ENCODE measurements around the gene BCL3.

The BCL3 gene

DNA sequence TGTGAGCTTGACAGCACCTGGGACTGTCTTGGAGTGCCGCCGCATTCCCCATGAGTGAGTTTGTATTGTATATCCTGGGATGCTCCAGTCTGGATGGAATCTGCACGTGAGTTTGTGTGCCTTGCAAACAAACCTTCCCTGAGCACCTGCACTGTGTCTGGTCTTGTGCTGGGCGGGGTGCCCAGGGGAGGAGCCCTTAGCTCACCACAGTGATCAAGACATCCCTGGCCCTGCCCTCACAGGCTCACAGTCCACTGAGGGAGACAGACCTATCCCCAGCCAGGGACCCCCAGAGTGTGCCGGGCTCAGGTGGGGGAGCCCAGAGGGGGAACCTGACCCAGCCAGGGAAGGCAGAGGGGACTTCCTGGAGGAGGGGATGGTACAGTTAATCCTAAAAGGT, 58.7 kb downstream of the BCL3 start:
- ATAC-seq (replicated peaks), result no peak
- no peak for DNase-seq
- Mint-ChIP-seq H3K9me3 (no peaks in the 10 kb centered on the region), H3K27ac (no peak overlapping the region), H3K27me3 (peaks cover 33 to 63% of the 10 kb centered on the region in 2 donors), H3K4me1 (ENCODE audit: low read depth in 2 of 2) (peaks cover 0 to 4% of the 10 kb centered on the region in 2 donors), H3K36me3 (ENCODE audit: insufficient read depth) (peaks cover 3% of the 10 kb centered on the region), H3K4me3 (no peak overlapping the region)

GRCh38 chr19:44807652-44808462, 59.3 kb downstream of the BCL3 start:
- Mint-ChIP-seq H3K36me3 (ENCODE audit: insufficient read depth) (peaks cover 3% of the 10 kb centered on the region), H3K27ac (no peak overlapping the region), H3K27me3 (peaks cover 33 to 58% of the 10 kb centered on the region in 2 donors), H3K9me3 (no peaks in the 10 kb centered on the region), H3K4me1 (ENCODE audit: low read depth in 2 of 2) (peaks cover 0 to 4% of the 10 kb centered on the region in 2 donors), H3K4me3 (peak overlapping the region in 1 of 2 donors; percentile 48)
- ATAC-seq (replicated peaks) (no peak), DNase-seq (no peak)

DNA sequence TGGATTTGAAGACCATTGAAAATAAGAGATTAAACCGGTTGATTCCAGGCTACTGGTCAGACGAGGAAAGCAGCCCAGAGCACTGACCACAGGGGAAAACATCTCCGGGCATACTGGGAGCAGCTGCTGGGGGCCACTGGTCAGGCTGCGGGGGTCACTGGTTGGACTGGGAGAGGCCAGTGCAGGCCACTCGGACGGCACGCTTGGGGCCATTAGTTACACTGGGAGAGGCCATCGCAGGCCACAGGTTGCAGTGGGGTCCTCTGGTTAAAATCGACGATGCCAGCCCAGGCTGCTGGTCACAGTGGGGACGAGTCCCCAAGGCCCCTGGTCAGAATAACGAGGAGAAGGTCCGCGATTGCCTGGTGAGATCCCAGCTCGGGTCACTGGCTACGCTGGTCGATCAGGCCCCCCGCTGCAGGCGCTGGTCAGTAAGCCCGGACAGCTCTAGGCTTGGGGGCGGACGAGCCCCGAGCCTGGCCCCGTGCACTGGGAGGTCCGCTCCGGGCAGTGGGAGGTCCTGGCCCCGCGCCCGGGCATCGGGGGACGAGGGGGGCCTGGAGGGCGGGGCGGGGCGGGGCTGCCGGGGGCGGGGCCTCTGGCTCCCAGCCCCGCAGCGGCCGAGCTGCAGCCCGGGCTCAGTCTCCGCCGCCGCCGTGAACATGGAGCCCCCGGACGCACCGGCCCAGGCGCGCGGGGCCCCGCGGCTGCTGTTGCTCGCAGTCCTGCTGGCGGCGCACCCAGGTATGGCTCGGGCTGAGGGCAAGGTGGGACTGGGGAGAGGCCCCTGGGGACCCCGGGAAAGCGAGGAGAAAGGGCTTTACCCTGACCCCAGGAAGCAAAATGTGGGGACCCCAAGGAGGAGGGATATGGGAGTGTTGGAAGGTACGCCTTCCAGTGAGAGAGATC, 60.2 kb downstream of the BCL3 start, which contains the start of gene BCAM:
Gene BCAM (plus strand): TSS at position 641 of the 909 bp plus-strand sequence. CDS start 22 bp downstream, at position 663.
- H3K27me3 Mint-ChIP-seq, result peaks cover 33 to 58% of the 10 kb centered on the region in 2 donors
- H3K4me3 Mint-ChIP-seq, result peak within 1 kb of the TSS in 1 of 2 donors; percentile 48

More for the DNA sequence above, 60.2 kb downstream of the BCL3 start, which contains the start of gene BCAM:
- no peak for DNase-seq
- H3K36me3 Mint-ChIP-seq (ENCODE audit: insufficient read depth), result peaks cover 3% of the 10 kb centered on the region
- no peaks in the 10 kb centered on the region for H3K9me3 Mint-ChIP-seq
- no peak within 1 kb of the TSS for H3K27ac Mint-ChIP-seq
- peak; percentile 21 for ATAC-seq (replicated peaks)
- peaks cover 0 to 4% of the 10 kb centered on the region in 2 donors for H3K4me1 Mint-ChIP-seq (ENCODE audit: low read depth in 2 of 2)

Data from effector memory CD8-positive, alpha-beta T cell (primary cell).